ENCODE measurements around the gene SIRT2.

DNA sequence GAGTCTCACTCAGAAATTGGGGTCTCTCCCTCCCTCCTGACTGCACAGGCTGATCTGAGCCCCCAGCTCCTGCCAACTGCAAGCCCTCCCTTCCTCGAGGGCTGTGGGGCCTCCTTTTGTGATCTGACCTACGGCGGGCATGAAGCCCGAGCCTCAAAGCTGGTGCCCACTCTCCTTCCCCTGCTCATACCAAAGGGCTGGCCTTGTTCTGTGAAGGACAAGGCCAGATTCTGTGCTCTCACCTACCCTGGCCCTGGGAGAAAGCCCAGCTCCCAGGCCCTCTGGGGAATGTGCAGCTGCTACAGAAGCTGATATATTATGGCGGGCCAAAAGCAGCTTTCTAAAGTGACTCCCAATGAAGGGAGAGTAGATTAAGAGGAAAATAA lies 58.8 kb downstream of the SIRT2 start:
- TF ChIP-seq, protein P1, sequence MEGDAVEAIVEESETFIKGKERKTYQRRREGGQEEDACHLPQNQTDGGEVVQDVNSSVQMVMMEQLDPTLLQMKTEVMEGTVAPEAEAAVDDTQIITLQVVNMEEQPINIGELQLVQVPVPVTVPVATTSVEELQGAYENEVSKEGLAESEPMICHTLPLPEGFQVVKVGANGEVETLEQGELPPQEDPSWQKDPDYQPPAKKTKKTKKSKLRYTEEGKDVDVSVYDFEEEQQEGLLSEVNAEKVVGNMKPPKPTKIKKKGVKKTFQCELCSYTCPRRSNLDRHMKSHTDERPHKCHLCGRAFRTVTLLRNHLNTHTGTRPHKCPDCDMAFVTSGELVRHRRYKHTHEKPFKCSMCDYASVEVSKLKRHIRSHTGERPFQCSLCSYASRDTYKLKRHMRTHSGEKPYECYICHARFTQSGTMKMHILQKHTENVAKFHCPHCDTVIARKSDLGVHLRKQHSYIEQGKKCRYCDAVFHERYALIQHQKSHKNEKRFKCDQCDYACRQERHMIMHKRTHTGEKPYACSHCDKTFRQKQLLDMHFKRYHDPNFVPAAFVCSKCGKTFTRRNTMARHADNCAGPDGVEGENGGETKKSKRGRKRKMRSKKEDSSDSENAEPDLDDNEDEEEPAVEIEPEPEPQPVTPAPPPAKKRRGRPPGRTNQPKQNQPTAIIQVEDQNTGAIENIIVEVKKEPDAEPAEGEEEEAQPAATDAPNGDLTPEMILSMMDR (tag by site-specific recombination; IDR thresholded peaks at IDR 0.05) = no peak
- no peak for TF ChIP-seq ZNF23 (tag by site-specific recombination; IDR thresholded peaks at IDR 0.05; ENCODE audit: borderline replicate concordance)
- TF ChIP-seq, protein P2, sequence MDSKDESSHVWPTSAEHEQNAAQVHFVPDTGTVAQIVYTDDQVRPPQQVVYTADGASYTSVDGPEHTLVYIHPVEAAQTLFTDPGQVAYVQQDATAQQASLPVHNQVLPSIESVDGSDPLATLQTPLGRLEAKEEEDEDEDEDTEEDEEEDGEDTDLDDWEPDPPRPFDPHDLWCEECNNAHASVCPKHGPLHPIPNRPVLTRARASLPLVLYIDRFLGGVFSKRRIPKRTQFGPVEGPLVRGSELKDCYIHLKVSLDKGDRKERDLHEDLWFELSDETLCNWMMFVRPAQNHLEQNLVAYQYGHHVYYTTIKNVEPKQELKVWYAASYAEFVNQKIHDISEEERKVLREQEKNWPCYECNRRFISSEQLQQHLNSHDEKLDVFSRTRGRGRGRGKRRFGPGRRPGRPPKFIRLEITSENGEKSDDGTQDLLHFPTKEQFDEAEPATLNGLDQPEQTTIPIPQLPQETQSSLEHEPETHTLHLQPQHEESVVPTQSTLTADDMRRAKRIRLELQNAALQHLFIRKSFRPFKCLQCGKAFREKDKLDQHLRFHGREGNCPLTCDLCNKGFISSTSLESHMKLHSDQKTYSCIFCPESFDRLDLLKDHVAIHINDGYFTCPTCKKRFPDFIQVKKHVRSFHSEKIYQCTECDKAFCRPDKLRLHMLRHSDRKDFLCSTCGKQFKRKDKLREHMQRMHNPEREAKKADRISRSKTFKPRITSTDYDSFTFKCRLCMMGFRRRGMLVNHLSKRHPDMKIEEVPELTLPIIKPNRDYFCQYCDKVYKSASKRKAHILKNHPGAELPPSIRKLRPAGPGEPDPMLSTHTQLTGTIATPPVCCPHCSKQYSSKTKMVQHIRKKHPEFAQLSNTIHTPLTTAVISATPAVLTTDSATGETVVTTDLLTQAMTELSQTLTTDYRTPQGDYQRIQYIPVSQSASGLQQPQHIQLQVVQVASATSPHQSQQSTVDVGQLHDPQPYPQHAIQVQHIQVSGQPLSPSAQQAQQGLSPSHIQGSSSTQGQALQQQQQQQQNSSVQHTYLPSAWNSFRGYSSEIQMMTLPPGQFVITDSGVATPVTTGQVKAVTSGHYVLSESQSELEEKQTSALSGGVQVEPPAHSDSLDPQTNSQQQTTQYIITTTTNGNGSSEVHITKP (tag by site-specific recombination; IDR thresholded peaks at IDR 0.05) = no peak
- no peak for TF ChIP-seq FEZF1 (tag by site-specific recombination; IDR thresholded peaks at IDR 0.05)
